Amniotic epithelial cell (primary cell): ENCODE measurements around the gene AEBP1.

Experiments used
- DNase-seq: peaks from one replicate; pipeline ENCODE4 v3.0.0-alpha.2; 2010; ENCODE audit warnings: low read depth

Gene AEBP1

GRCh38 chr7:44086627-44087026 is 17.5 kb upstream of the AEBP1 start:
- no peak for DNase-seq

DNA sequence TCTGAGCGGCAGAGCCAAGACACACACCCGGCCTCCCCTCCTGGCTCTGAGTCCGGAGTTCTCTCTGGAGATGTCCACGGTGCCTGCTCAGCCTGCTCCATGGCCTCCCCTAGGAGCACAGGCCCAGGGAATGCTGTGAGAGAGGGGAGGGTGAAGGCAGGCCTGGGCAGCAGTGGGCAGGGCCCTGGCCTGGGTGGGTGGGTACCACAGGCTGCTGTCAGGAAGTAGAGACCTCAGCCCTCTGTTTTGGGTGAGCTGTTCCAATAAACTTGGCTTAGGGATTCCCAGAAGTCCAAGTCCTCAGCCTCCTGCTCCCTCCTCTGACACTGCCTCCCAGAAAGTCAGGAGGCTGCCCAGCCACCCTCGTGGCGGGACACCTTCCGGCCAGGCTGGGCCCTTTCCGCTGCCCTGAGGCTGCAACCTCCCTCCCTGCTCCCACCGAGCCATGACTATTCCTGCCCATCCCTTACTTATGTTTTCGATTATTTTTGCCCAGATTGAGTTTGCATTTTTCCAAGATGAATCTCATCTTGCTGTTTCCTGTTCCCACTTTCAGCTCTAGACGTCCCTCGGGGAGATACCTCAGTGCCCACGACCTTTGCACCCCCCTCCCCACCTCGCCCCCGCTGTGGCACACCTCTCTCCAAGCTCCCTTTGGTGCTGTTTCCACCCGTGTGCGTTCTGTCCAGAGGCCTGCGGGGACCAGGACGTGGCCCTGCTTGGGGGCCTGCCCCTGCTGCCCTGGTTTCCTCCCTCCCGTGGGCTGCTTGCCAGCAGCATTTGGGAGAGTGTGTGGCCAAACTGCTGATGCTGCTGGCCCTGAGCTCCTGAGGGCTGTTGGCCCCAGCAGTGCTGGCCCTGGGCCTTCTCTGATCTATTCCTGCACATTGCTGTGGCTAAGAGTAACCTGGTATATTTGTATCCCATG is 16.0 kb upstream of the AEBP1 start:
- DNase-seq, result no peak

GRCh38 chr7:44093102-44093641 is 11.0 kb upstream of the AEBP1 start:
- DNase-seq, result no peak

DNA sequence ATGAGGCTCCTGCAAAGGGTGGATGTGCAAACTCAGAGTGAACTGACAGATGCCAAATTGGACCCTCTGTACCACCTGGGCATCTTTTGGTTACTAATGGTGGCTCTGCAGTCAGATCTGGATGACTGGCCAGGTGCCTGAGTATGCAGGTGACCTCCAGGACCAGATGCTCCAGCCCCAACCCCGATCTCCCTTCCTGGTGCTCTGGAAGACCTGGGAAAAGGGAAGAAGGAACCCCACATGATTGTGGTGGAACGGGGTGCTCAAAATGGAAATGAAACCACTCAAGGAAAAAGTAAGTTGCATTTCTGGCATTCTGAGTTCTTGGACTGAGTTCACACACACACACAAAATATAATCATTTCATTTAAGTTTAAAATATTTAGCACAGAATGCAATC is 9.8 kb upstream of the AEBP1 start:
- DNase-seq, result no peak

DNA sequence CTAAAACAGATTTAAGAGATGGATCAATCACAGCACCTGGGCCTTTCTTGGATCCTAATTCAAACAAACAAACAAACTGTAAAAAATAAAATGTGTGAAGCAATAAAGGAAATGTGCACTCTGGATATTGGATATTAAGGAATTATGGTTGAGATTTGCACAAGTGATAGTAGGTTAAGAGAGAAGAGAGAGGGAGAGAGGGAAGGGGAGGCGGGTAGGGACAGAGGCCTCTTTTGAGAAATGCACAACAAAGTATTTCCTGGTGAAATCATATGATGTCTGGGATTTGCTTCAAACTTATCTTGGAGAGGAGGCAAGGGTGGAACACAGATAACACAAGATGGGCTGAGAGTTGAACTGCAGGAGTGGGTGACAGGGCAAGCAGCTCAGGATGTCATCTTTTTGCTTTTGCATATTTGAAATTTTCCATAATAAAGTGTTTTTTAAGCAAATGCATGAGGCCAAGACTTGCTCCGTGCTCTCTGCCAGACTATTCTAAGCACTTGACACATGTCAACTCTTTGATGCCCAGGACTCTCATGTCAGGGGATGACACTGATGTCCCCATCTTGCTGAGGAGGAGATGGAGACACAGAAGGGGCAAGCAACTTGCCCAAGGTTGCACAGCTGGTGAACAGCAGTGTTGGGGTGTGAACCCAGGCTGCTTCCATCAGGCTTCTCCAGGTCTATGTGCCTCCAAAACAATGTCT is 9.1 kb upstream of the AEBP1 start:
- DNase-seq, result peak; percentile 38

- no peak for DNase-seq
These were observed 8.4 kb upstream of the AEBP1 start for GRCh38 chr7:44095781-44096180.

DNA sequence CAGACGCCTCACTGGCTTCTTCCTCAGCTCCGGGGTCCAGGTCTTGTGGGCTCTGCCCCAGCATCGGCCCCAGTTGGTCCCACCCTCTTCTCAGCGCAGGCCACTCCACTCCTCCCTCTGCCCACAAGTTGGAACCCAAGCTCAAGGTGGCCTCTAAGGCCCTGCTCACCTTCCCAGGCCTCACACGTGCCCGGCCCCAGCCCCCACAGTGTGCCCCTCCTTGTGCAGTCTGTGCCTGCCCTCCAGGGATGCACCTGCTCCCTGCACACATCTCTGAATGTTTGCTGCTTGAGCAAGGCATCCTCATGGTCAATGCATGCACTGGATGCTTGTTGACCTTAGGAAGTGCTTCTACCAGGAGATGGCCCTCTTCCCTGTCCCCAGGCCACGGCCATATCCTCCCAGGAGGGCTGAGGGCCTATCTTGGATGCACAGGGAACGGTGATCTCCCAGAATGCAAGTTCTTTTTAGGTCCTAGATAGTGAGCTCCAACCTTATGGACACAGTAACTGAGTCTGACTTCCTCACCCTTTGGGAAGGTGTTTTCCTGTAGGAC is 7.7 kb upstream of the AEBP1 start:
- DNase-seq, result no peak

DNA sequence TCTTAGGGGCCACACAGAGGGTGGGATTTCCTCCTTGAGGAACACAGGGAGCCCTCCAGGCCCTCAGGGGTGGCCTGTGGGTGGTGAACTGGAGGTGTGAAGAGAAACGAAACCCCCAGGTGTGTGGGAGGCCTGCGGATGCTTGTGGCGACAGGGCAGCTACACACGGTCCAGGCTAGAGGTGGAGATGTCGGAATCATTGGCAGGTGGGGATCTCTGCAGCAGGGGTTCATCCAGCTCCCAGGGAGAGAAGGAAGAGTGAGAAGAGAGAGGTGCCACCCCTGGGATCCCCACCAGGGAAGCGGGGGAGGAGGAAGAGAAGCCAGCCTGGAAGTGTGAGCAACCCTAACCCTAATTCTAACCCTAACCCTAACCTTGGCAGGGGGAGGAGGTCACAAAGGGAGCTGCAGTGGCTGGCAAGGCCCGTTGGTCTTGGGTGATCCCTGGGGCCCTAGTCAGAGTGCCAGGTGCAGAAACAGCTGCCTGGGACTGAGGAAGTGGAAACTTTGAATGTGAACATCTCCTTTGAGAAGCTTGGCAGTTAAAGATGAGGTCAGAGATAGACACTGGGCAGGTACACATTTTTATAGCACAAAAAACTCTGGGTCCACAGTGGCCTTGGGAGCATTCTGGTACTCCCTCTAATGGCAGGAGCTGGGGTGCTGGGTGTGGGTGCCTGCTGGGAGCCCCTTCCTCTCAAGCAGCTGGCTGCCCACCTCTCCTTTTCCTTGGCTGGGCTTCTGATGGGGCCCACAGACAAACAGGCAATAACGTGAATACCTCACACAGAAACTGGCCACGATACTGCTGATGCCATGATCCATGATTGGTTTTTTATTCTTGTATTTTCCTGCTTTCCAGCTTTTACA is 6.8 kb upstream of the AEBP1 start:
- no peak for DNase-seq

DNA sequence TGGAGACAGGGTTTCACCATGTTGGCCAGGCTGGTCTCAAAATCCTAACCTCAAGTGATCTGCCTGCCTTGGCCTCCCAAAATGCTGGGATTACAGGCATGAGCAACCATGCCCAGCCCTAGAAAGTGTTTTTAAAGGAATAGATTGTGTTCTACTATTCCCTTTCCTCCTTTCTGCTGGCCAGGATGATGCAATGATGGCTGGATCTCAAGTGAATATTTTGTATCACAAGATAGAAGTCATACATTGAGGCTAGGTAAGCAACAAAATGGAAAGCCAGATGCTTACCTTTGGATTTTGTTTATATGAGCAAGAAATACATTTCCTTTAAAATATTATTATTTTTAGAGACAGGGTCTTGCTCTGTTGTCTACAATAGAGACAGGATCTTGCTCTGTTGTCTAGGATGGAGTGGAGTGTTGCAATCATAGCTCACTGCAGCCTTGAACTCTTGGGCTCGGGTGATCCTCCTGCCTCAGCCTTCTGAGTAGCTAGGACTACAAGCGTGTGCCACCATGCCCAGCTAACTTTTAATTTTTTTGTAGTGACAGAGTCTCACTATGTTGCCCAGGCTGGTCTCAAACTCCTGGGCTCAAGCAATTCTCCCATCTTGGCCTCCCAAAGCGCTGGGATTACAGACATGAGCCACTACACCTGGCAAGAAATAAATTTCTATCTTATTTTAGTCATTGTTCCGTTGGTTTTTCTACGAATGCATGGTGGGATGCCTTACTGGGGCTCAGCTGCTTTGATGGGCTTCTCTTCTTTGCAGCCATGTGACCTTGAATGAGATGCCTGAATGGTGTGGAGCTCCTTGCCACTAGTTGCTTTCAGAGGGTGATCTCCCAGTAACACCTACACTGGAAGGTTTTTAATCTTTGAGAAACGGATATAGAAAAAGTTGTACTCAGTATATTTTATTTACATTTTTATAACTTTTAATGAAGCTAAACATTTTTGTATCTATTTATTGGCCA is 5.8 kb upstream of the AEBP1 start:
- no peak for DNase-seq

- DNase-seq, result no peak
These were observed 4.5 kb upstream of the AEBP1 start for GRCh38 chr7:44099669-44100068.

DNA sequence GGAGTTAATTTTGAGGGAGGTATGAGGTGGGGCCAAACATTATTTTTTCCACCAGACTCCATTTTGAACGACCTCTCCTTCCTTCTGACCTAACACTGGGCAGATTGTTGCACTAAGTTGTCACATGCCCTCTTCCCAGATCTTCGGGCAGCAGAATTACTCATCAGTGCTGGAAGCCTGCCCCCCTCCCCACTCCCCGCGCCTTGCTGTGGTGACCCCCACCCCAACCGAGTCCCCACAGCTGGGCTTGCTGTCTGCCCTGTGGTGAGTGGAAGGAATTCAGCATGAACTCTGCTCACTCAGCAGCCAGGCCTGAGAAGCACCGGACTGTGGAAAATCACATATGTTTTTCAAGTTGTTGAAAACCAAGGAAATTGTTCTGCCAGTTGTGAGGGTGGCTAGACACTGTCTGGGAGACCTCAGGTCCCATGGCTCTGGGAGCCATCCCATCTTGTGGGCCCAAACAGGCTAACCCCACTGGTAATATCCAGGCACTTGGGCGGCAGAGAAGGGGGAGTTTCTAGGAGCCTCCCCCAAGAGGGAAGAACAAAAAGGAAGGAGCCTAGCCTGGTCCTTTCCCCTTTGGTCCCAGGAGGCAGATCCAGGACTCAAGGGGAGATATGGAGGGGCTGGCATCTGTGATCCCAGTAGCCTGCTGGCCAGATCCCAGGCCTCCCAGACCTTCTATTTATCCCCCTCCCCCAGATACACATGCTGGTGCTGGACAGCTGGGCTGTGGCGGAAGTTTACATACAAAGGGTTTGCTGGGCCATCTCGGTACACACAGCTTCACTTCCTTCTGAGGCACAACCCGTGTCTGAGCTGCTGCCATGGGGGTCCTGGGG is 3.5 kb upstream of the AEBP1 start:
- peak; percentile 77 for DNase-seq

DNA sequence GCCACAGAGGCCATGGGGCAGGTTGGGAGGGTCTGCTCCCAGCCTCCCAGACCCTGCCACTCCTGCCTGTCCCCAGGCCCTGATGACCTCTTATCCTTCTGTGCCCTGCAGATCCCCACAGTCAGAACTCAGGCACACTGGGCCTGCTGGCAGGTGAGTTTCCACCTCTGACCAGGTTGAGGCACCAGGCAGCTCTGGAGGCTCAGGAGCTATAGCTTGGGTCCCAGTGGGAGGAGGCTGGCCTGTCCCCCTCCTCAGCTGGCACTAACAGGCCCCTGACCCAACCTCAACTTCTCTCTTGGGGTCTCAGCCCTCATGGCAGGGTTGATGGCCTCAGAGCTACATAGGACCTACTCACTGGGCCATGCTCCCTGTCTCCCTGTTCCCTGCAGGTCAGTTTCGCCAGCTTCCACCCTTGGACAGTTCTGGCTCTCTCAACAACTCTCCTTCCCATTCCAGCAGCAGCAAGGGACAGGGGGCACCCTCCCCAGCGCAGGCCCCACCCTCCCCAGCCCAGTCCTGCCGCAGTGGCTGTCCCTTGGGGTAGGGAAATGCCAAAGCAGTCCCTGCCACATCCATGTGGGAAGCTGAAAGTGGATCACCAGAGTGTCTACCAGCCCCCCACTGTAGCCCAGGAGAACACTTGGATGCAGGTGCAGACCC is 2.7 kb upstream of the AEBP1 start:
- no peak for DNase-seq

- DNase-seq, result peak; percentile 37
These were observed 1.9 kb upstream of the AEBP1 start for GRCh38 chr7:44101966-44102845.

- DNase-seq, result no peak
These were observed 1.1 kb upstream of the AEBP1 start for GRCh38 chr7:44102846-44103565.

DNA sequence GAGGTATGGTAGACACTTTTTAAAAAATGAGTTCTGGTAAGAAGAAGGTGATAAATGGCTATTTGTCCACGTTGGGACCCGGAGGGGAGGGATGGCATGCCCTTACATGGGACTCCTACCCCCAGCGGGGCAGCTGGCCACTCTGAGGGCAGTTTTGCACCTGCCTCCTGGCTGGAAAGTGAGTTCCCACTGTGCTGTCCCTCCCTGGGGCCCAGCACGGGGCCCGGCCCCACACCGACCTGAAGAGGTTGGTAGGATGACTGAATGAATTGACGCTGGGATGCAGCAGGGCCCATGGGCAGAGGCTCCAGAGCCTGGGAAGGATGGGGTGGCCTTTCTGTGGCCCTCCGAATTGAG is 601 bp upstream of the AEBP1 start:
- no peak for DNase-seq

- peak; percentile 87 for DNase-seq
These were observed 971 bp downstream of the AEBP1 start for GRCh38 chr7:44104860-44105771.
